SU-DHL-6 (cell line): Measurements from ENCODE around the gene CLASP1.

ENCODE experiments used
- H2AFZ ChIP-seq: fragments of 200-600 bp; sonication (generic); 2 replicates; pipeline ENCODE4 v1.6.1; 2014; ENCODE audit warnings: low read depth, mild to moderate bottlenecking, moderate library complexity, mixed read lengths, antibody characterized with exemption, low read length; ENCODE audit not compliant: severe bottlenecking
- H3F3A ChIP-seq: fragments of 200-600 bp; shearing (Covaris generic); 2 replicates; pipeline ENCODE4 v1.6.0; 2016; ENCODE audit warnings: antibody characterized with exemption, mild to moderate bottlenecking; ENCODE audit not compliant: insufficient read depth
- H3K27ac ChIP-seq: fragments of 200-600 bp; sonication (generic); 2 replicates; pipeline ENCODE4 v1.5.1; 2016; ENCODE audit warnings: low read depth, mild to moderate bottlenecking, low read length, moderate library complexity, mixed read lengths
- H3K27me3 ChIP-seq: fragments of 200-600 bp; sonication (generic), shearing (Covaris generic); 2 replicates; pipeline ENCODE4 v1.6.0; 2014; ENCODE audit warnings: mild to moderate bottlenecking, low read length
- H3K36me3 ChIP-seq: fragments of 200-600 bp; sonication (generic); 2 replicates; pipeline ENCODE4 v1.6.1; 2014; ENCODE audit warnings: mild to moderate bottlenecking, low read length, mixed read lengths
- H3K4me2 ChIP-seq: fragments of 300-600, 200-600 bp; shearing (Covaris generic), sonication (generic); 2 replicates; pipeline ENCODE4 v1.6.0; 2014; ENCODE audit warnings: low read length, low read depth, mild to moderate bottlenecking; ENCODE audit not compliant: poor library complexity, severe bottlenecking
- H3K4me3 ChIP-seq: fragments of 200-600 bp; sonication (generic); 2 replicates; pipeline ENCODE4 v1.5.1; 2014; ENCODE audit warnings: antibody characterized with exemption, low read length, mild to moderate bottlenecking, mixed read lengths; ENCODE audit not compliant: insufficient read depth, poor library complexity, severe bottlenecking
- H3K79me2 ChIP-seq: fragments of 200-600 bp; sonication (generic); 2 replicates; pipeline ENCODE4 v1.6.1; 2014; ENCODE audit warnings: mild to moderate bottlenecking, low read length, moderate library complexity; ENCODE audit not compliant: insufficient read depth
- H3K9ac ChIP-seq: fragments of 200-600 bp; sonication (generic); 2 replicates; pipeline ENCODE4 v1.7.0; 2014; ENCODE audit warnings: mild to moderate bottlenecking, low read length
- H3K9me2 ChIP-seq: fragments of 200-600 bp; sonication (generic); replicated peaks from 2 replicates; pipeline ENCODE4 v1.6.1; 2014; ENCODE audit warnings: low read length; ENCODE audit not compliant: insufficient read depth
- H3K9me3 ChIP-seq: fragments of 200-600 bp; sonication (generic); 2 replicates; pipeline ENCODE4 v1.6.1; 2014; ENCODE audit warnings: low read length, mixed read lengths; ENCODE audit not compliant: insufficient read depth
- H4K20me1 ChIP-seq: fragments of 200-600 bp; sonication (generic); 2 replicates; pipeline ENCODE4 v1.6.1; 2014; ENCODE audit warnings: low read depth, mild to moderate bottlenecking, antibody characterized with exemption, low read length, moderate library complexity, mixed read lengths
- EZH2phosphoT487 ChIP-seq: fragments of 200-600 bp; sonication (generic), shearing (Covaris generic); conservative IDR thresholded peaks from 2 replicates; pipeline ENCODE4 v1.6.1; 2018; ENCODE audit warnings: mild to moderate bottlenecking, antibody characterized with exemption, low read length, moderate library complexity, mixed read lengths
- TF ChIP-seq, protein P1 (sequence below): fragments of 200-600 bp; sonication (generic); IDR thresholded peaks from one replicate; pipeline ENCODE4 v1.5.1; 2017; ENCODE audit warnings: antibody characterized with exemption, mild to moderate bottlenecking, low read length, moderate library complexity; ENCODE audit not compliant: insufficient read depth, poor library complexity, severe bottlenecking

CLASP1 gene

DNA sequence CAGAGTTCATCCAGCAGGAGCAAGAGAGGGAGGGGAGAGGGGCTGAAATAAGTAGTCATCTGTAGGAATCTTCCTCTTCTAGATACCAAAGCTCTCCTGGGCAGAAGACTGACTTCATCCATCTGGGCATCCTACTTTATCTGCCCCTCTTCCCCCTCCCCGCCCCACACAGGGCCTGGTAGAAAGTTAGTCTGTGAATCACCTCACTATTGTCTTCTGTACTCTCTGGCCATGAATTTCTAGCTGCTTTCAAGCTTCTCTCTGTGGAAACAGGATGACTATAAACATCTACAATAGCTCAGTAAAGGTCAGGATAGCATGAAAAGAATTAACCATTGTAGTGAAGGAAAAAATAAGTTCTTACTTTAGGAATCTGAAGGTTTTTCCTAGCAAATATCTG lies 166.2 kb downstream of the CLASP1 start:
- Histone ChIP-seq H3K79me2 (no peaks in the 10 kb centered on the region; the same call in 1 of the 2 replicates), H4K20me1 (0 out of 2 replicates have a peak, but pooled peaks cover 2% of the 10 kb centered on the region), H3F3A (no peaks in the 10 kb centered on the region), H3K9ac (no peak overlapping the region), H3K27ac (no peak overlapping the region), H2AFZ (no peak overlapping the region), H3K4me3 (no peak overlapping the region), H3K36me3 (no peaks in the 10 kb centered on the region), H3K9me2 (no peaks in the 10 kb centered on the region), H3K27me3 (no peaks in the 10 kb centered on the region), H3K4me2 (no peak overlapping the region), H3K9me3 (no peaks in the 10 kb centered on the region)
- TF ChIP-seq EZH2phosphoT487 = no peak
- TF ChIP-seq, protein P1, sequence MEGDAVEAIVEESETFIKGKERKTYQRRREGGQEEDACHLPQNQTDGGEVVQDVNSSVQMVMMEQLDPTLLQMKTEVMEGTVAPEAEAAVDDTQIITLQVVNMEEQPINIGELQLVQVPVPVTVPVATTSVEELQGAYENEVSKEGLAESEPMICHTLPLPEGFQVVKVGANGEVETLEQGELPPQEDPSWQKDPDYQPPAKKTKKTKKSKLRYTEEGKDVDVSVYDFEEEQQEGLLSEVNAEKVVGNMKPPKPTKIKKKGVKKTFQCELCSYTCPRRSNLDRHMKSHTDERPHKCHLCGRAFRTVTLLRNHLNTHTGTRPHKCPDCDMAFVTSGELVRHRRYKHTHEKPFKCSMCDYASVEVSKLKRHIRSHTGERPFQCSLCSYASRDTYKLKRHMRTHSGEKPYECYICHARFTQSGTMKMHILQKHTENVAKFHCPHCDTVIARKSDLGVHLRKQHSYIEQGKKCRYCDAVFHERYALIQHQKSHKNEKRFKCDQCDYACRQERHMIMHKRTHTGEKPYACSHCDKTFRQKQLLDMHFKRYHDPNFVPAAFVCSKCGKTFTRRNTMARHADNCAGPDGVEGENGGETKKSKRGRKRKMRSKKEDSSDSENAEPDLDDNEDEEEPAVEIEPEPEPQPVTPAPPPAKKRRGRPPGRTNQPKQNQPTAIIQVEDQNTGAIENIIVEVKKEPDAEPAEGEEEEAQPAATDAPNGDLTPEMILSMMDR = no peak

DNA sequence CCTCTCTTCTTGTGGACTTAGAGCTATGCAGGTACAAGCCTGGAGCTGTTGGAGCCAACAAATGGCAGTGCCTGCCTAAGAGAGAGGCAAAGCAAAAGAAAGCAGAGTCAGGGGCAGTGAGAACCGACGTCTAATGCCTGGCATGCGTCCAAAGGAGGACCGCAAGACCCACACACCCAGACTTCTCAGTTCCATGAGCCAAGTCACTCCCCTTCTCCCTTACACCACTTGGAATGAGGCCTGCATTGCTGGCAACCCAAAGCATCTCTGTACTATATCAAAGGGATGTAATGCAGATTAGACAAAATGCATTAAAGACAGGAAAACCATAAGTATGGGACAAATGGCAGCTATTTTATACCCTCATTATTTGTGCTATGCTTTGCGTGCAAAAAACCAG lies 168.4 kb downstream of the CLASP1 start:
- Histone ChIP-seq H2AFZ (no peak overlapping the region), H3K9me2 (no peaks in the 10 kb centered on the region), H3K27ac (no peak overlapping the region), H3K4me2 (no peak overlapping the region), H3K4me3 (no peak overlapping the region), H3K79me2 (peaks cover 7% of the 10 kb centered on the region; the same call in 1 of the 2 replicates), H3F3A (no peaks in the 10 kb centered on the region), H4K20me1 (0 out of 2 replicates have a peak, but pooled peaks cover 2% of the 10 kb centered on the region), H3K9me3 (no peaks in the 10 kb centered on the region), H3K9ac (no peak overlapping the region), H3K27me3 (no peaks in the 10 kb centered on the region), H3K36me3 (no peaks in the 10 kb centered on the region)
- no peak for TF ChIP-seq EZH2phosphoT487
- TF ChIP-seq, protein P1 = no peak

DNA sequence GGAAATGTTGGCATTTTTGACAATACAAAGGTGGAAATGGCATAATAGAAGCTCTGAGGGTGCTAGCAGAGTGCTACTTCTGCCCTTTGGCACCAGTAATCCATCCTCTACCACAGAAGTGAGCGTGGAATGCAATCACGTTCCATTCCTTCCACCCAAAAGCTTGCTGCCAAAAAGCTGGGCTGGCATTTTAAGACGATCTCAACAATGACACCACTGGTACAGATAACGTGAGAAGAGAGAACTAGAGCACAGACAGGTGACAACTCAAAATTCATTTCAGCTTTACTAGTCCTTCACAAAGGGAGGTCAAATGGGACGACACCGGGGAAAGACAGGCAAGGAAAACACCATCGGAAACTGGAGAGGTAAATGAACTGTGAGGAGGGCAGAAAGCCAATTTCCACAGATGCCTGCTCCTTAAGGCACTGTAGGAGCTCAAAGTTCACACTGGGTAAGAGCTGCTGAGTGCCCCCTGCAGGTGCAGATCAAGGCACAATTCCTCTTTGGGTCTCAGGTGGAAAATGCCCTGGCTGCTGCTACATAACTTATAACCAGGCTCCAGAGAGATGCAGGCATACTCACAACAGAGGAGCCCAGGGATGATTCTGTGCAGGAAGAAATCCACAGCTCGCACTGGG lies 169.3 kb downstream of the CLASP1 start:
- Histone ChIP-seq H3K27ac (no peak overlapping the region), H3K9ac (no peak overlapping the region), H3K36me3 (no peaks in the 10 kb centered on the region), H4K20me1 (0 out of 2 replicates have a peak, but pooled peaks cover 2% of the 10 kb centered on the region), H3F3A (no peaks in the 10 kb centered on the region), H3K4me2 (no peak overlapping the region), H2AFZ (no peak overlapping the region), H3K9me3 (no peaks in the 10 kb centered on the region), H3K4me3 (no peak overlapping the region), H3K27me3 (no peaks in the 10 kb centered on the region), H3K9me2 (no peaks in the 10 kb centered on the region), H3K79me2 (peaks cover 14% of the 10 kb centered on the region; the same call in 1 of the 2 replicates)
- TF ChIP-seq, protein P1 = no peak
- TF ChIP-seq EZH2phosphoT487 = no peak
